Germinal center (tissue), 1 donor: ENCODE measurements around the gene CGNL1.

Experiments used
- DNase-seq: peaks from one replicate; pipeline ENCODE4 v3.0.0; 2012; ENCODE audit warnings: mixed read lengths, low spot score

The CGNL1 gene

DNA sequence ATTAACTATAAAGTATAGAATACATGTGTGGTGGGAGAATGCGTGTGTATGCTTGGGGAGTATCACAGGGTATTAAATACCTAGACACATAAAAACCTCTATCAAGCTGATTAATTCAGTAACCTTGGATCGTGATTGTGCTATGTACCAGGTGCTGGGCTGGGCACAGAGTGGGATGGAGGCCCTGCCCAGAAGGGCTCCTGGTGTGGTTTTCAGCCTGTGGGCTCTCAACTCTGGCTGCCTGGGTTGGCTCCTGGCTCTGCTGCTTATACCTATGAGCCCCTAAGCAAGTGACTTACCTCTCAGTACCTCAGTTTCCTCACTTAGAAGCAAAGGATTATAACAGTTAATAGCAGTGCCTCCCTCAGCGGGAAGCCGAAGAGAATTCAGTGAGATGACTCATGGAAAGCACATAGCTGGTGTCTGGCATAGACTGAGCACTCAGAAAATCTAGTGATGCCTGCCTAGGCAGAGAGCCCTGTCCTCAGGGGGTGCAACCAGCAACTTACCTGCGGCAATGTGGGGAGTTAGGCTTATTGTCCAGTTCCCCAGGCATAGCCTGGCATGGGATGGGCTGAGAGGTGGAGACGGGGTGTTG, 124.8 kb downstream of the CGNL1 start:
- no peak for DNase-seq

DNA sequence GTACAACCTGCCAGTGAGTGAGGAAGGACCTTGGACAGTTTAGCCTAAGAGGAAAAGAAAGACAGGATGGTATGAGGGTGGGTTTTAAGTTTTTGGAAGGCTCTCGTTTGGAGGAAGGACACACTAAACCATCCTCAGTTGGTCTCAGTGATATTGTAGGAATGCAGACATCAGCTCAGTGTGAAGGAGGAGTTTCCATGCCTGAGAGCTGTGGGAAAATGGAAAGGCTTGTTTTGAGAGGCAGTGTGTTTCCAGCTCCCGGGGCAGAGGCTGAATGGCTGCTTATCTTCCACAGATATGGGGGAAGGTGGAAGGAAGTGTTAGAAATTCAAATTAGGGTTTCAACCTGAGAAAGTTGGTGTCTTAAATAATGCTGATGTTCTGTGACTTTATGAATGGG, 125.8 kb downstream of the CGNL1 start:
- DNase-seq = no peak

DNA sequence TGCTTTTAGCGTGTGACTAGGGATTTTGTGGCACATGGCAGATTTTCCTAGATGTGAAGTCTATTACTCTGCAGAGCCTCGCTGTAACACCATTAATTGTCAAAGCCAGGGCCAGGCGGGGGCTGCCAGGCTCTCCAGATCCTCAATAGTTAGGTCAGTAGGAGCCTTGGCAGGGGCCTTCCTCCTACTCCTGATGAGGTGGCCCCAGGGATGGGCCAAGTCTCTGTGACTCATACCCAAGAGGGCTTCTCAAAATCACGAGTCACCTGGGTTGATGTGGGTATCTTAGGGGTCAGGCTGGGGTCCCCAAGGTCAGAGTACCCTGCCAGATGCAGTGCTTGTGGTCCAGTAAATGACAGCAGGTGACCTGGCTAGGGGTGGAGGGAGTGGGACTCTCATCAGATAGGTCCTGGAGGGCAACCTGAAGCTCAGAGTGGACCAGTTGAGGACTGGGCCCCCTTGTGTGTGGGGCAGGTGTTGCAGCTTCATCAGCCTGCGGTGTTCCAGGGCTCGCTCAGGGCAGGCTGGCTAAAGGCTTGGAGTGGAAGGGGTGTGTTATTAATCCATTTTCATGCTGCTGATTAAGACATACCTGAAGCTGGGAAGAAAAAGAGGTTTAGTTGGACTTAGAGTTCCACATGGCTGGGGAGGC, 126.9 kb downstream of the CGNL1 start:
- DNase-seq = peak; percentile 33

- DNase-seq = no peak
These were observed 127.8 kb downstream of the CGNL1 start for GRCh38 chr15:57503911-57504598.

DNA sequence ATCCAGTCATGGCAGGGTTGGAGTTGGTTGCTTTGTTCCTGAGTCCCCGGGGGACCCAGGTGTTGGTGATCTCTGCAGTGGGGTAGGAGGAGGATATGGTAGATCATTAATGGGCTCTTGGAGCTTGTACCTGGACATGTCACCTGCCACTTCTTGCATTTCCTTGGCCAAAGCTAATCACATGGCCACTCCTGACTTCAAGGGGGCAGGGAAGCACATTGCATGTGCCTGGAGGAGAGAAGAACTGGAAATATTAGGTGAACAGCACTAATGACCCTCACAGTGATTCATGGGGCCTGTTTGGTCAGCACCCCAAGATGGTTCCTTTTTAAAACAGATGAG, 128.3 kb downstream of the CGNL1 start:
- DNase-seq = no peak

GRCh38 chr15:57505056-57505715, 128.9 kb downstream of the CGNL1 start:
- no peak for DNase-seq

DNA sequence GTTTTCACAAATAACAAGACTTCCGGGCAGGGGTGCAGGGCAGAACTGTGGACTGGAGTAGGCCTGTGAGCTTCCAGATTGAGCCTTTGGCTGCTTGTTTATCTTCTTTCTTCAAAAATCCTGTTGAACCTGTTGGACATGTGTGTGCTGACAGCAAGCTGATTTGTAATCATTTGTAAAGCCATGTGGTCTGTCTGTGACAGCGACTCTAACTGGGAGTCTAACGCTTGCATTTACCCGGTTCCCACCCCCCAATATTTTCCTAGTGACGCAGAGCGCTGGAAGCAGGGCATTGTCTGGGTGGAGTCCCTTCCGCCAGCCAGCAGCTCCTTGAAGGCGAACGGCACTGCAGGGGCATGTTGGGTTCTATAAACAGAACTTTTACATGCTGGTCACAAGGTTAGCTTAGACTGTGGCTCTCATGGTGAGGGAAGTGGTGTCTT, 129.7 kb downstream of the CGNL1 start:
- no peak for DNase-seq

GRCh38 chr15:57506422-57506821, 130.1 kb downstream of the CGNL1 start:
- no peak for DNase-seq

DNA sequence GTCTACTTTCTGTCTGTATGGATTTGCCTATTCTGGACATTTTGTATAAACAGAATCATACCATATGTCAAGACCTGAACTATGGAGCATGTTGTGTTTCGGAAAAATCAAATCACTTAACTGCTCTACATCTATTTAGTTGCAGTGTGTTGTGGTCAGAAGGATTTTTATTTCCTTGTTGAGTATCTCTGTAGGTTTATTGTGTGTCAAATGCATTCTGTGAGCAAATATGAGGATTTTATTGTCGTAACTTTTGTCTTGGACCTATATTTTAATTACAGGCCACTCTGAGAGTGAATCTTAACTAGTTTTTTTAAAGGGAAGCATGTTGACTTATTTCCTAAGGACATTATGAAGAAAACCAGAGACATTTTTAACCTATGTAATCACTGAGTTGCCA, 130.8 kb downstream of the CGNL1 start:
- DNase-seq = no peak

- DNase-seq = no peak
These were observed 132.8 kb downstream of the CGNL1 start for GRCh38 chr15:57509126-57509525.

DNA sequence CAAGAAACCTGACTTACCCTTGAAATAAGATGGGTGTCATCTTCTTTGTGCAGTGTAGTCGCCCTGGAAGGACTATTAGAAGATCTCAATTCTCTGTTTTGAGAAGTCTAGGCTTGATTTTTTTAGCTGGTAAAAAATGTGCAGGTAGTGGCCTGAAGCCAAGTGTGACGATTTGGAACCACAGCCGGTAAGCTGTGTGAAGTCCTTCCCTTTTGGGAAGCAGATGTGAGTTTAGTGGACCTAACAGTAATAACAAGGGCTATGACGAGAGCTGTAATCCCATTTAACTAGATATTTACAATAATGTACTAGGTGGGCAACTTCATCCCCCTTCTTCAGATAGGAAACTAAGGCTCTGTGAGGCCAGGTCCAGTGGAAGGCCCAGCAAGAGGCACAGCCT, 133.7 kb downstream of the CGNL1 start:
- peak; percentile 60 for DNase-seq

- DNase-seq = no peak
These were observed 134.3 kb downstream of the CGNL1 start for GRCh38 chr15:57510647-57511046.

GRCh38 chr15:57516327-57517029, 140.2 kb downstream of the CGNL1 start:
- no peak for DNase-seq

DNA sequence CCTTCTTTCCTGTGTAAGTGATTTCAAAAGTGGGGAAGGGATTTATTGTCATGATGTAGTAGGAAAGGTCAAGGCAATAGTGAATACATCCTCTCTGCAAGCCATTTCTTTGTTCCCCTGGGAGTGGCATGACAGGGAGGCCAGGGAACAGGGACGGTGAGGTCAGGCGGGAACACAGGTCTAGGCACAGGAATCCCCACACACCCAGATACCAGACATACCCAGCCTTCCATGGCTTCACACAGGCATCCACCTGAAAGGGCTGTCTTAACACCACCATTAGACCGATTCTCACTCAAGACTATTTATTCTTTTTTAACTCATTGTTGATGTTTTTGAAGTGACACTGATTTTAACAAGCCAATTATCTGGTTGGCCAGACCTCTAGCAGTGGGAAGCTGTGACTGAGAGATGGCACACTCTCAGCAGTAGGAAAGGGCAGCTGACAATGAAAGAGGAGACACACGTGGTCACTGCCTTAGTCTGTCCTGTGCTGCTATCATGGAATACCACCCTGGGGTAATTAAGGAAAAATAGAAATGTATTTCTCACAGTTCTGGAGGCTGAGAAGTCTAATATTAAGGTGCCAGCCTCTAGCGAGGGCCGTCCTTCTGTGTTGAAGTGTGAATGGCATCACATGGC, 140.8 kb downstream of the CGNL1 start:
- DNase-seq = no peak

DNA sequence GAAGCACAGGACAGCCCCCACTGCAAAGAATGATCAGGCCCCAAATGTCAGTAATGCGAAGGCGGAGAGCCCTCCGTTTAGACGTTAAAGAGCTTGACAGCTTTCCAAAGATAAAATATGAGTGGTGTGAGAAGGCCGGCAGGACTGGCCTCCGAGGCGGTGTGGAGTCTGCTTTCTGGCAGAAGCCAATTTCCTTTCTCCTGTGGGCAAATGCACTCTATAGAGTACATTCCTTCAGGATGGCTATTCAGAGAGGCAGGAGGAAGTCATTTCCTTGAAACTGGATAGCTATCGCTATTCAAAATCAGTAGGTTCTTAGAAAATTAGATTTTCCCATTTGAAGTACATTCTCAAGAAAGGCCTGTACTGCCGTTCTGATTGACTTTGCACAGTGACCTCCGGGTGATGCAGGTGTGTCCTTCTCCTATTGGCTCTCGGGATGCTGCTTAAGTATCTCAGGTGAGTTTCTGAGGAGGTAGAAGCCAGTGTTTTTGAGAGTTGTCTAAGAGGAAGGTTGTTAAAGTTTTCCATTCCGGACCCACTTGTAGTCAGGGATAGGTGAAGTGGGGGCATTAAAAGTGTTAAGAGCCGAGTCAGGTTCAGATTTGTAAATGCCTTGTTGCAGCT, 142.6 kb downstream of the CGNL1 start:
- no peak for DNase-seq

DNA sequence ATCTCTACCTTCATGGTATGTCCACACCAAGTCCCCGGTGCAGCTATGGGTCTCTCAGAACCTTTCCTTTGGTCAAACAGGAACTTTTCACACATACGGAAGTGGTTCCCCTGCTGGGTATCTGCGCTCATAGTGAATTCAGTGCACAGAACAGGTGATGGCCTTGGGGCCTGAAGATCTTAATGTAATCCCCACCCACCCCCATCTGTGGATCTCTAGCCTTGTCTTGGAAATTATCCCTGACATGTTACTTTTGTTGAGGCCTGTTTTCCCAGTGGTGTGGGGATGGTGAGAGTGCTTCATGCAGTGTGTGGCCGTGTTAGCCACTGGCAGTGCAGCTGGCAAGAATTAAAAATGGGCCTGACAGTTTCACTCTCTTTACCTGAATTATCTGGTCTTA, 143.5 kb downstream of the CGNL1 start:
- no peak for DNase-seq

GRCh38 chr15:57521503-57521902, 145.2 kb downstream of the CGNL1 start:
- no peak for DNase-seq

DNA sequence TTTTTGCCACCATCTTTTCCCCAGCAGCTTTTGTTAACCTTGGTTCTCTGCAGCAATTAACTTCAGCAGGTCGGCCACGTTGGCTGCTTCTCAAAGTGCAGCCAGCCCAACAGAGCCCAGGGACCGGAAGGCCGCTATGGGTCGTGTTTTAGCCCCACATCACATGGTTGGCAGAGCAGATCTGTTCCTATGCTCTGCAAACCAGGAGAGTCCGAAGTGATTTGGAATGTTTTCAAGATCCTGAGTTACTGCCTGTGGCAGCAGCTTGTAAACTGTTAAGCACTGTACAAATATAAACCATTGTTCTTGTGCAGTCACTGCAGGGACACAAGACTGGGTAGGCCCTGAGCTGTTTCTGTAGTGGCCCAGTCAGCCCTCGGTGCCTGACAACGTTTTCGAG, 145.8 kb downstream of the CGNL1 start:
- DNase-seq = no peak

GRCh38 chr15:57525581-57525980, 149.3 kb downstream of the CGNL1 start:
- no peak for DNase-seq

- no peak for DNase-seq
These were observed 149.8 kb downstream of the CGNL1 start for GRCh38 chr15:57526076-57526475.

DNA sequence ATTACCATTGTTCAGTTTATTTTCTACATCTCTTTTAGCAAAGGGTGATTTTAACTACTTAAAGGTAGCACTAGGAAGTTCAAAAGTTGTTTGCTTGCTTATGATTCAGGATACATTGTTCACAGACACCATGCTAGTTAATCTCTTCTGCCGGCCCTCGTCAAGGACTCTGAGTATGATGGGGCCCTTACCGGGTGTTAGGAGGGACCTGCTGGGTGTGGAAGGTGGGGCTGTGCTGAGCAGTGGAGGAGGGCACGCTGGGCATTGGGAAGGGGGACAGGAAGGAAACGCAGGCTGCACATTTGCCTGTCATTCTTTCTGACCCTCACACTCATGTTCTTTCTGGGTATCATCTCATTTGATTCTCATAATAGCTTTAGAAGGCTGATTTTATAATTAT, 150.3 kb downstream of the CGNL1 start:
- no peak for DNase-seq
